WTC11 (cell line): ENCODE data around the gene ARHGAP22. TPM values are rescaled to one million over a fixed set of nuclear protein-coding genes. Genes with fewer than 3 reads are reported as not detected.

Source experiments
- ATAC-seq: fragments of 200-7000 bp; cut with Tn5 transposase; 2 replicates; pipeline ENCODE4 v1.10.0; 2021; ENCODE audit warnings: mild to moderate bottlenecking, moderate library complexity
- CTCF ChIA-PET: fragments of 300-600 bp; sonication (Branson Sonifier 250); formaldehyde crosslinking; loops from one replicate; lab custom pipeline; 2021; ENCODE audit warnings: antibody characterized with exemption; lab: Charles Lee
- POLR2A ChIA-PET: fragments of 350-600 bp; sonication (Branson Sonifier 250); formaldehyde crosslinking; loops from one replicate; lab custom pipeline; 2021; ENCODE audit warnings: antibody characterized with exemption; lab: Charles Lee
- DNase-seq: peaks from one replicate; pipeline ENCODE4 v3.0.0; 2021; ENCODE audit warnings: low spot score
- H3K27ac Mint-ChIP-seq: 2 replicates; pipeline ENCODE4 v1.8.0; 2021; ENCODE audit warnings: mixed read lengths
- H3K27me3 Mint-ChIP-seq: 2 replicates; pipeline ENCODE4 v1.8.0; 2021; ENCODE audit warnings: low read depth, mild to moderate bottlenecking, moderate library complexity, mixed read lengths
- H3K36me3 Mint-ChIP-seq: 2 replicates; pipeline ENCODE4 v1.8.0; 2021; ENCODE audit warnings: mixed read lengths
- H3K4me1 Mint-ChIP-seq: 2 replicates; pipeline ENCODE4 v1.8.0; 2022; ENCODE audit warnings: mixed read lengths
- H3K4me3 Mint-ChIP-seq: 2 replicates; pipeline ENCODE4 v1.8.0; 2021; ENCODE audit warnings: mild to moderate bottlenecking, moderate library complexity, mixed read lengths
- H3K9me3 Mint-ChIP-seq: 2 replicates; pipeline ENCODE4 v1.8.0; 2021; ENCODE audit warnings: mixed read lengths
- ARID4B ChIP-seq: sonication (generic); formaldehyde crosslinking; IDR thresholded peaks from 2 replicates; pipeline ENCODE4 v1.8.0; 2023; ENCODE audit warnings: missing genetic modification reagents, mild to moderate bottlenecking, borderline replicate concordance
- ATF1 ChIP-seq: sonication (generic); formaldehyde crosslinking; IDR thresholded peaks from 2 replicates; pipeline ENCODE4 v1.8.1; 2023; ENCODE audit warnings: mild to moderate bottlenecking, moderate library complexity, missing genetic modification reagents
- ATF6 ChIP-seq: sonication (generic); formaldehyde crosslinking; IDR thresholded peaks from 2 replicates; pipeline ENCODE4 v1.8.1; 2023; ENCODE audit warnings: mild to moderate bottlenecking, missing genetic modification reagents
- CREB1 ChIP-seq: sonication (generic); formaldehyde crosslinking; IDR thresholded peaks from 2 replicates; pipeline ENCODE4 v1.8.0; 2023; ENCODE audit warnings: mild to moderate bottlenecking, missing genetic modification reagents
- FOXP1 ChIP-seq: sonication (generic); formaldehyde crosslinking; IDR thresholded peaks from 2 replicates; pipeline ENCODE4 v1.8.0; 2022; ENCODE audit warnings: missing genetic modification reagents, mild to moderate bottlenecking, moderate library complexity, borderline replicate concordance
- GABPB1 ChIP-seq: sonication (generic); formaldehyde crosslinking; IDR thresholded peaks from 2 replicates; pipeline ENCODE4 v1.8.1; 2023; ENCODE audit warnings: mild to moderate bottlenecking, missing genetic modification reagents
- MAX ChIP-seq: sonication (generic); formaldehyde crosslinking; IDR thresholded peaks from 2 replicates; pipeline ENCODE4 v1.8.0; 2022; ENCODE audit warnings: mild to moderate bottlenecking, missing genetic modification reagents
- MLX ChIP-seq: sonication (generic); formaldehyde crosslinking; IDR thresholded peaks from 2 replicates; pipeline ENCODE4 v1.8.1; 2023; ENCODE audit warnings: mild to moderate bottlenecking, missing genetic modification reagents, moderate library complexity
- NFYB ChIP-seq: sonication (generic); formaldehyde crosslinking; conservative IDR thresholded peaks from 2 replicates; pipeline ENCODE4 v1.8.0; 2022; ENCODE audit warnings: low read depth, missing genetic modification reagents
- NR3C1 ChIP-seq: sonication (generic); formaldehyde crosslinking; conservative IDR thresholded peaks from 2 replicates; pipeline ENCODE4 v1.8.1; 2023; ENCODE audit warnings: low read depth, mild to moderate bottlenecking, missing genetic modification reagents
- SMAD4 ChIP-seq: sonication (generic); formaldehyde crosslinking; IDR thresholded peaks from 2 replicates; pipeline ENCODE4 v1.8.0; 2022; ENCODE audit warnings: mild to moderate bottlenecking, missing genetic modification reagents
- TCF7 ChIP-seq: sonication (generic); formaldehyde crosslinking; IDR thresholded peaks from 2 replicates; pipeline ENCODE4 v1.8.0; 2022; ENCODE audit warnings: mild to moderate bottlenecking, low read depth, missing genetic modification reagents, moderate library complexity
- ZBTB21 ChIP-seq: sonication (generic); formaldehyde crosslinking; IDR thresholded peaks from 2 replicates; pipeline ENCODE4 v1.8.1; 2023; ENCODE audit warnings: mild to moderate bottlenecking, missing genetic modification reagents, borderline replicate concordance
- ZMAT4 ChIP-seq: fragments of 250-450 bp; sonication (Bioruptor Pico); IDR thresholded peaks from 2 replicates; pipeline ENCODE4 v1.9.0; 2021; ENCODE audit warnings: mild to moderate bottlenecking
- ZNF416 ChIP-seq: fragments of 250-450 bp; sonication (Bioruptor Pico); IDR thresholded peaks from 2 replicates; pipeline ENCODE4 v1.9.0; 2021; ENCODE audit warnings: mild to moderate bottlenecking, inconsistent platforms
- ZNF423 ChIP-seq: fragments of 250-450 bp; sonication (Bioruptor Pico); IDR thresholded peaks from 2 replicates; pipeline ENCODE4 v2.1.2; 2022; ENCODE audit warnings: mild to moderate bottlenecking, moderate library complexity
- ZNF671 ChIP-seq: fragments of 250-450 bp; sonication (Bioruptor Pico); IDR thresholded peaks from 2 replicates; pipeline ENCODE4 v1.8.0; 2021; ENCODE audit warnings: mild to moderate bottlenecking
- ZSCAN18 ChIP-seq: fragments of 250-450 bp; sonication (Bioruptor Pico); IDR thresholded peaks from 2 replicates; pipeline ENCODE4 v2.1.2; 2022; ENCODE audit warnings: mild to moderate bottlenecking, moderate library complexity
- total RNA-seq: library from RNA; stranded (reverse); gene quantifications from 3 replicates; pipeline ENCODE4 v1.2.3, GENCODE V29; 2021

Gene ARHGAP22
- total RNA-seq, 1 experiment from 2014 or later = 8.6 TPM

- ATAC-seq = no peak
- CTCF ChIA-PET = interaction anchor here (1.1 kb wide), 1 partner anchor 60 kb away, joined by 5 read pairs; no protein-coding TSS in a partner anchor
- H3K4me3 Mint-ChIP-seq = no peak overlapping the region
- no peaks in the 10 kb centered on the region for H3K27me3 Mint-ChIP-seq
- POLR2A ChIA-PET = no interaction called here
- no peak for DNase-seq
- no peaks in the 10 kb centered on the region for H3K9me3 Mint-ChIP-seq
- no peak overlapping the region for H3K27ac Mint-ChIP-seq
- TF ChIP-seq CREB1 (CRISPR knock-in tag) (no peak), FOXP1 (CRISPR knock-in tag) (no peak), GABPB1 (CRISPR knock-in tag) (no peak), SMAD4 (CRISPR knock-in tag) (no peak), TCF7 (CRISPR knock-in tag) (no peak), ZNF671 (CRISPR knock-in tag) (no peak), NFYB (CRISPR knock-in tag) (no peak), ZMAT4 (CRISPR knock-in tag) (no peak), ZSCAN18 (no peak), ATF6 (no peak), MLX (no peak), ARID4B (no peak), NR3C1 (CRISPR knock-in tag) (no peak), ZNF423 (CRISPR knock-in tag) (no peak), ZBTB21 (CRISPR knock-in tag) (no peak), ATF1 (CRISPR knock-in tag) (no peak), MAX (CRISPR knock-in tag) (no peak), ZNF416 (CRISPR knock-in tag) (no peak)
- H3K4me1 Mint-ChIP-seq = peaks cover 8% of the 10 kb centered on the region
- no peaks in the 10 kb centered on the region for H3K36me3 Mint-ChIP-seq
These were observed 155.2 kb downstream of the ARHGAP22 start for GRCh38 chr10:48449501-48450232.
